ENCODE measurements around the gene CES2. TPM values are rescaled to one million over a fixed set of nuclear protein-coding genes. Genes with fewer than 3 reads are reported as not detected.

Gene CES2
- total and polyA plus RNA-seq, 9 of the 15 experiments (the other 6 are each of a cell fraction or from before 2014, with no cell fraction given): 2.2 to 37.9 (median 24.4) TPM

GRCh38 chr16:66899945-66900710 is 35.2 kb upstream of the CES2 start (continued):
- TF ChIP-seq TSHZ1 (CRISPR knock-in tag; IDR thresholded peaks at IDR 0.05) (no peak), MIER1 (IDR thresholded peaks at IDR 0.05; ENCODE audit: low read depth) (no peak), ELF1 (tag; IDR thresholded peaks at IDR 0.05) (no peak), CCNT2 (IDR thresholded peaks at IDR 0.05; ENCODE audit: borderline replicate concordance, extremely low read depth, insufficient read length, low read depth, low read length) (no peak), CBX5 (IDR thresholded peaks at IDR 0.05; ENCODE audit: borderline replicate concordance, low read depth) (no peak), LARP7 (IDR thresholded peaks at IDR 0.05) (0 out of 2 replicates have a peak, but pooled peaks have one; percentile 26), GTF2F1 (IDR thresholded peaks at IDR 0.05; ENCODE audit: low read depth, low read length) (peak; percentile 47; the same call in 1 of the 2 replicates), ARID1B (IDR thresholded peaks at IDR 0.05) (peak; percentile 84), ZZZ3 (IDR thresholded peaks at IDR 0.05) (no peak), POLR2AphosphoS5 (IDR thresholded peaks at IDR 0.05; ENCODE audit: control insufficient read depth, insufficient read depth, low read depth, low read length) (peak; percentile 92), NBN (IDR thresholded peaks at IDR 0.05; ENCODE audit: low read depth) (peak; percentile 86), KDM4B (IDR thresholded peaks at IDR 0.05; ENCODE audit: borderline replicate concordance in 2 of 2, low read depth in 1 of 2) (no peak), MBD1 (CRISPR knock-in tag; IDR thresholded peaks at IDR 0.05) (no peak), SAFB2 (IDR thresholded peaks at IDR 0.05; ENCODE audit: borderline replicate concordance, low read depth, low read length, severe bottlenecking) (no peak), ARID4B (CRISPR knock-in tag; IDR thresholded peaks at IDR 0.05) (no peak), COPS2 (conservative IDR thresholded peaks at IDR 0.05) (no peak)
